GM12874 (cell line): ENCODE results near the gene PACRG.

Experiments used
- CTCF ChIP-seq: IDR thresholded peaks from 2 replicates; pipeline ENCODE4 v1.5.1; 2011; ENCODE audit warnings: low read depth, mild to moderate bottlenecking, control low read depth, low read length, moderate library complexity; ENCODE audit not compliant: insufficient read depth

Gene PACRG

DNA sequence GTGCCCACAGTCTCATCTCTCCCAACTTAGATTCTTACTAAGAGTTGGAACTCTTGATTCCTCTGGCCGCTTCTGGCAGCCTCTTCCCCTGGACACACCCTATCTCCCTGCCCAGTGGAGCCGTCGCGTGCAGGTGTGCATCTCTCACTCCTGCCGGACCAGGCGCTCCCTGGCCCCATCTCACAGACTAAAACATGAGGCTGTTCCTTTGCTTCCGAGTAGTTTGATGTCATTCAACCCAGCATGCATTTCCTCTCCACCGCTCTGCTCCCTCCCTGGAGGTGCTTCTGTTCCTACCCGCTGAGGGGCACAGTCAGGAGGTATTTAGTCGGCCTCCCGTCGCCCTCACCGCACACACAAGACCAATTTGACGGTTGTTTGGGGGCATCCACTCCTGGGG, 458.8 kb downstream of the PACRG start:
- no peak for TF ChIP-seq CTCF

- no peak for TF ChIP-seq CTCF
Observed at GRCh38 chr6:163187201-163187600, 459.4 kb downstream of the PACRG start.

DNA sequence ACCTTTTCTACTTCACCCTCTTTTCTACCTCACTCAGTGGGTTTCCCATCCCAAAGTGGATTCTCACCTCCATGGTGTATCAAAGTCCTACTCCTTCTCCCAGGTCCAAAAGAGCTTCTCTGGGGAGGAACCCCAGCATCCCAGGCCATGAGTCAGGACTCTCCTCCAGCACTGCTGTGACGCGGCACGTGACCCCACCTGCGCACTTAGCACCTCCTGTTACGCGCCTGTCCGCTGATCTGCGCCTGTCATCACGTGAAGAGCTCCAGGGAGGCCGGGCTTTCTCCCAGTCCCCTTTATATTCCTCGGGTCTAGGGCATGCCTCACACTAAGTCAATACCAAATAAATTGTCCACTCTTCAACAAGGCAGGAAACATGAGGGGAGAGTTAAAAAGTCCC, 459.8 kb downstream of the PACRG start:
- TF ChIP-seq CTCF: no peak

GRCh38 chr6:163188746-163189145, 461.0 kb downstream of the PACRG start:
- no peak for TF ChIP-seq CTCF

- no peak for TF ChIP-seq CTCF
Observed at GRCh38 chr6:163189609-163190008, 461.8 kb downstream of the PACRG start.

DNA sequence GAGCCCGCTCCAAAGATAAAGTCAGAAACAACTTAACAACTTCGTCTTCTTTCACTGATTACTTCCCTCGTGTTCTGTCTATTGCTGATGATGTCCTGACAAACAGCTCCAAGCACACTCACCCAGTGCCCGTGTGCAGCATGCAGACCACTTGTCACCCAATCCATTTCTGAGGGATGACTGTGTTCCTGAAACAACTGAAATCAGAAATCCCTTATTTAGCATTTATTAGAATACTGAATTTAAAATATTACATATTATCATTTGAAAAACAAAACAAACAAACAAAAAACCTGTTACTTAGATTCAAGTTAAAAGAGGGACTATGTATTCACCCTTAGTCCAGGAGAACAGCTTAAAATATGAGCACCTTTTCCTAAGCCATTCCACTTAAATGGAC, 463.0 kb downstream of the PACRG start:
- no peak for TF ChIP-seq CTCF

GRCh38 chr6:163191704-163192537, 464.1 kb downstream of the PACRG start:
- TF ChIP-seq CTCF: no peak

DNA sequence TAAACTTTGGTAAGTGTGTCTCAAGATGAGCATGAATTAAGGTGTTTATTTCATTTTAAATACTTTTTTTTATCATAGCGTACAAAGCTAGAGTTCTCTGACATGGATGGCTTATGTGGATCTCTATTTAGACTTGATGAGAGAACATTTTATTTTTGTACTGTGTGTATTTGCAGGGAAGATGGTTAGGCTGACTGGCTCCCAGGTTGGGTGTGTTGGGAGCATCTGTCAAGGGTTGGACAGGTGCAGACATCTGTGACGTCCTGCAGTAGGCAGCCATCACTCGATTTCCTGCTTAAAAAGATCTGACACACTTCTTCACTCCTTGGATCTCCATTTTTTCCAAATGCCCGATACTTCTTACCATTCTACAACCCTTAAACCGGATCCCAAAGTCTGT, 464.8 kb downstream of the PACRG start:
- TF ChIP-seq CTCF: no peak
